NCI-H1105 (cell line): ENCODE measurements around the gene SNAP25.

Experiments
- DNase-seq: peaks from one replicate; lab custom pipeline; 2025; lab: John Stamatoyannopoulos, UW

Gene SNAP25

DNA sequence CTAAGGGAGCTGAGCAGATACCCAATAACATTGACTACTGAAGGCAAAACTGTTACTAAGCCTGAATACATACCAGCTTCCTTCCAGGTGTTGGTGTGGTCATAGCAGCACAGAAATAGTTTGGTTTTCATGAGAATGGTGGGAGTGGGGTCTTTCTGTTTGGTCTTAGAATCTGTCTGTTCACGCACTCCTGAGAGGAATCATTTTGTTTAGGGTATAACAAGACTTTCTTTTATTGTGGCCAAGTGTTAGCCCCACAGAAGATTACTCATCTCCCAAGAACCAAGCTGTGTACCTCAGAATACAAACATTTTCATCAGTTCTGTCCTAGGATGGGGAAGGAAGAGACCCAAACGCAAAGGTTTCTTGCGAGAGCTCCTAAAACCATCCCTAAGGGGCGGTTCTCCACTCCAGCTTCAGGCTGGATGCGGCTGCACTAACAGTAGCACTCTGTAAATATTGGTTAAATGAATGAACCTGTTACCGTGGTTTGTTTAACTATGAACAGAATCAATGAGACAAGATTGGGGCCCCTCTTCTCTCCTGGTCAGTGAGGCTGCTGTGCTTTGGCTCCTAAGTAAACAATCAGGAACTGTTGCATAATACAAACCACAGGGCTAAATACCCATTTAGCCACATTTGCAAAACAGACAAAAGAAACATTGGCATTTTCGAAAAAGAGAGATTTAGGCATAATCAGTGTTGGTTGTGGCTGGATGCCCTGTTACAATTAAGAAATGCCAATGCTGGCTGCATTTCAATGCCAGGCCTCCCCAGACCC lies 44.9 kb downstream of the SNAP25 start:
- DNase-seq: no peak

DNA sequence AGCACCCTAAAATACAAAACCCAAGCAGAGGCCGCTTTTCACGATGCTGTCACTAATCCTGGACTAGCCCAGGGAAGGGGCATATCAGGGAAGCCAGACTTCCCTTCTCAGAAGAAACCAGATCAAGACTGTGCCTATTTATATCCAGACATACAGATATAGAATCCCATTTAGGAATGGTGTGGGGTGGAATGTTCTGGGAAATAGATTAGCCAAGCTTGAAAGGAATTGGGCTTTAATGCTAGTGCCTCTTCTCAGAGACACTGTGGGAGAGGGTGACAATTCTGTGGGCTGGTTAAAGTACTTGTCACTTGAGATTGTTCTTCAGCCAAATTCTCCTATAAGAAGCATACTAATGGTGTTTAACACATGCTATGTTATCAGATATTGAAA lies 45.5 kb downstream of the SNAP25 start:
- DNase-seq: no peak

DNA sequence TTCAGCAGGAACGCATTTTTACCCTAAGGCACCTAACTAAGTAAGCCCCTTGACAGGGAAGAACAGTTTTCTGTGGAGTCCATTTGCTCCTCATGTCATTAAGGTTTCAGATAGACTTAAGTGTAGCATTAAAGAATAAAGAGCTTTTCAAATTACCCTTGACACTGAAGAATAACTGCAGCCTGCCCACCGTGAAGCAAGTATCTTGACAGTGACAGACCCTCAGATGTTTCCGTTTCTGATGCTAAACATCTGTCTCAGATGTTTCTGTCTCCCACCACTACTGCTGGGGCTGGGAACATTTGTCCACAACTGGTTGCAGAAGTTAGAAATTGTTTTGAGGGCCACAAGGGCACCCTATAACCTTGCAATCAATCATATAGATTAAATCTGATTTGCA lies 50.0 kb downstream of the SNAP25 start:
- DNase-seq: no peak

DNA sequence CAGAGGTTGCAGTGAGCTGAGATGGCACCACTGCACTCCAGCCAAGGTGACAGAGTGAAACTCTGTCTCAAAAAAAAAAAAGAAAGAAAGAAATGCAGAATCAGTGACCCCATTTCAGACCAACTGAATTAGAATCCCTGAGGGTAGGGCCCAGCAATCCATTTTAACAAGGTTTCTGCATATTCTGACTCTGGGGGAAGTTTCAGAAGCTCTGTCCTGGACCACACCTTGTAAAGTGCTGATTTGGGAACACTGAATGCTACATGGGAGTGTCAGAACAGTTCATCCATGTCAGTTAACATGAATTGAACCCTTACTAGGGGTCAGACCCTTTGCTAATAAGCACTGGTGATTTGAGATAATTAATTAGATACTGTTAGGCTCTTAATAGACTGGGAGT lies 52.0 kb downstream of the SNAP25 start:
- DNase-seq: no peak

DNA sequence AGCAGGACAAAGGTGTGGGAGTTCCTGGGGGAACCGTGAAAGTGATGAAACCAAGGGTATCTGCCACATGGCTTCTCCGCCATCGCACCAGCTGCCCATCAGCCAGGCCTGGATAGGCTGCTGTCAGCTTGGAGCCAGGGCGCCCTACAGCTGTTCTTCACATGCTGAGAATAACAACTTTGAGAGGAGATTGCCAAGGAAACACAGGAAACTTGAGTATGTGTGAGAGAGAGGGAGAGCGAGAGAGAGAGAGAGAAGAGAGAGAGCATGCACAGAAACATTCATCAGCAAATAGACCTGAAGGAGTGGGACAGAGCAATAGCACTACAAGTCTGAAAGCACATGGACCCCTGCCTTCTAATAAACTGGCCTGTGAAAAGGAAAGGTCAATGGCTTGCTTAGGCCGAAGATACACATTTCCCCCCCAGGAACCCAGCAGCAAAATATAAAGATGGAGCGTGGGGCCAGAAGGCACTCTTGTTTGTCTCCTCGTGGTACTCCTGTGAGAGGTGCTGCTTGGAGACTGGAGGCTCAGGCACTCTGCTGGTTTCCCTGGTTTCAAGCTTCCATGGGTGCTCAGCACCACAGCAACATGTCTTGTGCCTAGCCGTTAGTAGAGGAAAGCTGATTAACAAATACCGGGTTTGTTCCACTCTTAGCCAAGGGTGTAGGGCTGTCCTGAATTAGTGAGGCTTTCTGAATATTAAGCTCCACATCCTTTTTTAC lies 53.0 kb downstream of the SNAP25 start:
- no peak for DNase-seq

GRCh38 chr20:10276878-10277580 lies 58.4 kb downstream of the SNAP25 start:
- DNase-seq: no peak

DNA sequence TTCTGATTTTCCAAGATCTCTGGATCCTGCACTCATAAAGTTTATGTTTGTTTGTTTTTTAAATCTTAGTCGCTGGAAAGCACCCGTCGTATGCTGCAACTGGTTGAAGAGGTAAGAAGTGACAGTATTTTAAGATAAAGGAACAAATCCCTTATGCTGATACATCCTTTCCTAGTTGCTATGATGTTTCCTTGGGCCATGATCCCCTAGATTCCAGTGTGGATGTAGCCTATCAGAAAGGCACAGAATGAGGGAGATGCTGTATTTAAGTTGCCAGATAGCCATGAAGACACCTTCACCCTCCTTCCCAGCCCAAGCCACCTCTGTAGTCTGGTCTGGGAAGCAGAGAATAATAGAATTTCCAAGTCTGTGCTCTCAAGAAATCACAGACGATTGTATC lies 59.0 kb downstream of the SNAP25 start:
- no peak for DNase-seq

- DNase-seq: no peak
Measured at GRCh38 chr20:10278412-10278811, 59.8 kb downstream of the SNAP25 start.

DNA sequence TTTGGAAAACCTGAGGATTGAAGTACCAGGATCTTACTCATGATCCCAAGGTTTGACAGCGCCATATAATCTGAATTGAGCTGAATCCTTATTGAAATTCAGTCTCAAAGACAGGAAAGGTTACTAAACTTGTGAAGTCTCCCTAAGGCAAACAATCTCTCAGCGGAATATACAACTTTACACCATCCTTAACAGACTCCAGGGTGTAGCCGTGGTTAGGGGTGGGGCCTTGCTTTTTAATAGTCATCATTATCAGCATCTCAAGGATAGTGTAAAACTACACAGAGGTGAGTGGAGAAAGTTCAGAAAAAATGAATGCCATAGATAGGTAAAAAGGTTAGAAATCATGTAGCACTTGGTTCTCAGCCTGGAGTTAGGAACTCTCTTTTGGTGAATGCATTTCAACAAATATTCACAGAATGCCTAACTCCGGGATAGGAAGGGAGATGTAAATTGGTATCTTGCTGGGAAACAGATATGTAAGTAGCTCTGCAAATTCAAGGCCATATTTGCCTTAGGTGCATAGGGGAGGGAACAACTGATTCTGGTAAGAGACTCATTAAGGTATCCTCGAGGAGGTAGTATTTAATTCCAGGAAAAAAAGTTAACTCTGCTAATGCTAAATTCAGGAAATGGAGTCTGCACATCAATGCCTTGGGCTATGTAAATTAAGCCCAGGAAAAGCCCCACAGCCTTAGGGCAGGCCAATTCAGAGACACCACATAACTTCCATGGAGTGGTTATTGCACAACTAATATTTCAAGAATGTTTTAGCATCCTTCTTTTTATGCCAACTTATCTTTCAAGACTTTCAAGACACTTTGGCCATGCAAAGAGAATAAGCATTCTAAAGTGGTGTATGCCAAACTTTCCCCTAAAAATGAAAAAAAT lies 61.6 kb downstream of the SNAP25 start:
- no peak for DNase-seq

- DNase-seq: no peak
Measured at GRCh38 chr20:10281911-10282310, 63.3 kb downstream of the SNAP25 start.

DNA sequence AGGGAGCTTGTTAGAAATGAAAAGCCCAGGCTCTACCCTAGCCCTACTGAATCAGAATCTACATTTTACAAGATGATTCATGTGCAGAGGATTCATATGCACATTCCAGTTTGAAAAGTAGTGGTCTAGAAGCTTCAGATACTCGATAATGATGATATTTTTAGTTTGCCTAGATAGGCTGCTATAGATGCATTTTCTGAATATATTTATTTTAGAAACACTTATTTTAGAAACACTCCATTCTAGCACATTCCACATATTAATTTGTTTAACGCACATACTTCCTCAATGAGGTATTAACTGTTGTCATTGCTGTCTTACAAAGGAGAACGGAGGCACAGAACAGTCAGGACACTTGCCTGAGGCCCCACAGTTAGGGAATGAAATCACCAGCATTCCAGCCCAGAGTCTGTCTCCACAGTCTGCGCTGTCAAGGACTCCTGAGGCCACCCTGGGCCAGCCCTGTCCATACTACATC lies 64.4 kb downstream of the SNAP25 start:
- DNase-seq: no peak

- DNase-seq: no peak
Measured at GRCh38 chr20:10286356-10286755, 67.7 kb downstream of the SNAP25 start.

DNA sequence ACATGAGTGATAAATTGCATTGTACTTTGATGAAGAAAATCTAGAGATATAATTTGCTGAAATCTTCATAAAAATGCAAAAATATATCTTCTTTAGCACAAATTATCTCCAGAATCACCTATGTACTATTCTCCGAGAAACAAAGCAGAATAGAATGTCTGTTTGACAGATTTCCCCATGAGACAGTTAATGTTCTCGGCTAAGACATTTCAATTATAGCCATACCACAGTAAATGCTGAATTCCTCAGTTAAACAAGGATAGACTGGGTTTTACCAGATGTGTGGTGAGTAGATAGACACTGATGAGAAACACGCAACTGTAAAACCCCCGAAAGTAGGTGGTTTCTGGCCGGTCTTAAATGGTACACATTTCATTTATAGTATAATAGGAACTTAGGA lies 69.8 kb downstream of the SNAP25 start:
- DNase-seq: no peak

DNA sequence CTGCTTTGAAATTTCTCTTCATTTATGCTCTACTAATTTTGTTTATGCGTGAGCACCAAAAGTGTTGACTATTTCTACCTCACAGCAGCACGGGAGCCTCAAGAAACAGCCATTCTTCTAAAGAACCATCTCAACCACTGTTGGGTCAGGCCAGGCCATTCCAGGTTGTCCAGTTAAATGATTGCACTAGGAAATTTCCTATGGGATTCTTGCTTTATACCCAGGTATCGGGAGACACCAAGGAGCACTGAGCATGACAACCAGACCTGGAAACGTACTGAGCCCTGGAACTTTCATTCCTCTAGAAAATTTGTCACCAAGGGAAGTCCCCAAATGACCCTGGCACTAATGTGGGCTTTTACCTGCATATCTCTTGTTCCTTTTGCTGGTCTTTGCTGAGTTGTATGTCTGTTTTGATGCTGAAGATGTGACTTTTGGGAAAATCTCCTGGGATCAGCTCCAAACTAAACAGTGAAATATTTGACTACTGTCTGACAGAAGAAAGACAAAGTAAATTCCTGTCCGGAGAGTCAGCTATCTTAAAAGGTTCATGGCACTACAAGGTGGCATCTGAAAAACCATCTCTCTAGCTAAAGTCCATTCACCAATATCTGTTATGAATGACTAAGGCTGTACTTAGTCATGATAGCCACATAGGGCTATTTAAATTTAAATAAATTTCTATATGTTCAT lies 70.5 kb downstream of the SNAP25 start:
- DNase-seq: no peak

- DNase-seq: no peak
Measured at GRCh38 chr20:10291568-10292248, 73.1 kb downstream of the SNAP25 start.

GRCh38 chr20:10297223-10297622 lies 78.6 kb downstream of the SNAP25 start:
- no peak for DNase-seq

GRCh38 chr20:10297684-10298240 lies 79.1 kb downstream of the SNAP25 start:
- no peak for DNase-seq

DNA sequence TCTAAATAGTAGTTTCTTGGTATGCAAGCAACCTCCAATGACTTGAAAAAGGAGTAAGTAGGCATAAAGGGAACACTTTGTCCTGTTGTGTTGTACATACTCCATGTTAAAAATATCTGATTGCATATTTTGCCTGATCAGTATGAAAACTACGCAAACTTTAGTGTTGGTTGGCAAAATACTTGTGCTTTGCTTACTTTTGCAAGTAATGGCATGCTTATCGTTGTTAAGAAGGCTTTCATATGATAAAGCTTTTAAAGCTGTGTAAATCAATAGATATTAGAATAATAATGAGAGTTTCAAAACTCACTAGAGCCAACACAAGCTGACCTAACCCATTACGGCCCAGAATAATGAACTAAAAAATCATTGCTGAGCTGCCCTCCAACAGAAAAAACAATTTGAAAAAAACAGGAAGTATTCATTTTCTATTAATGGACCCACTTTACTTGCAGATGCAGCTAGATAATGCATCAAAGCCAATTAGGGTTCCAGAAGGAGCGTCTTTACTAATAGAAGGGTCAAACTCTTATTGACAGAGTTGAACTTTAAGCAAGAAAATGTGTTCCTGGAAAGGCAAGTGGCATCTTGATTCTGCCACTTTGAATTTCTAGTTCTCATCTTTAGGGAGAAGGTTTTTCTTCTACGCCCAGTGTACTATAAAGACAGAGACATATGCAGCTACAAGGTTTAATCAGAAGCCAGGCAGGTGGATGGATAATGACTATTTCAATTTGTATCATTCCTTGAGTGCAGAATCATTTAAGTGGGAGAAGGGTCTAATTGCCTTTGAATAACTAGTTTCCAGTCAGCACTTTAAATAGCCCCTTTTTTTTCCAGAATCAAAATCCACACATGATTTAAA lies 82.2 kb downstream of the SNAP25 start:
- DNase-seq: no peak

GRCh38 chr20:10303852-10304251 lies 85.2 kb downstream of the SNAP25 start:
- no peak for DNase-seq
